Measurements from ENCODE around the gene CREG2. TPM values are rescaled to one million over a fixed set of nuclear protein-coding genes. Genes with fewer than 3 reads are reported as not detected.

Gene CREG2
- polyA plus RNA-seq, 1 of the 3 experiments (the other 2 are of a cell fraction), result 1.4 TPM

DNA sequence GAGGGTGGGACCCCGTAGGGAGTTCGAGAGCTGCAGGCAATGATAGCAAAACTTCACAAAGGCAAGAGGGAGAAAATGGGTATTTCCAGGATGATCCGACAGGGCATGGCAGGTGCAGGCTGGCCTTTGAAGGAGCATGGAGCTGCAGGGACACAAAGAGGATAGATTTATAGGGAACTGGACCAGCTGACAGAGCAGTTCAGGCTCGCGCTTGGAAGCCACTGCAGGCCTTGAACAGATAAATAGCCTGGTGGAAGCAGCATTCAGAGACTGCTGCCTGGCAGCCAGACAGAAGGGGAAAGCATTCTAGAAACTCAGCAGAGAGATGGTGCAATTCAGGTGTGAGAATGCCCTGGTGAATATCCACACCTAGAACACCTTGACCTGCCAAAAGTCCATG, 29.3 kb upstream of the CREG2 start:
- no peaks in the 10 kb centered on the region for H3F3A ChIP-seq (replicated peaks; ENCODE audit: insufficient read depth)
- H3K27me3 ChIP-seq (ENCODE audit: insufficient read depth), result no peaks in the 10 kb centered on the region
- CTCF ChIA-PET, result interaction anchor here (1.0 to 1.3 kb wide), 3 partner anchors 10 to 457 kb away, joined by 3 to 4 read pairs (median 3); partner anchors contain the start of gene CREG2
- no peaks in the 10 kb centered on the region for H3K36me3 ChIP-seq (replicated peaks in 1 of 2; ENCODE audit: control insufficient read depth in 1 of 2, insufficient read depth in 2 of 2, low read length in 1 of 2)
- POLR2A ChIA-PET, result interaction anchor here (0.6 kb wide), 1 partner anchor 107 kb away, joined by 3 read pairs; no protein-coding TSS in a partner anchor
- peaks cover 0 to 8% of the 10 kb centered on the region in 2 experiments; a peak in 1 of 4 replicates for H3K4me1 ChIP-seq (ENCODE audit: control insufficient read depth in 1 of 2, insufficient read depth in 2 of 2, low read depth in 1 of 2, low read length in 1 of 2)
- H3K4me3 ChIP-seq (ENCODE audit: low read depth in 2 of 2, low read length in 1 of 2), result no peak overlapping the region
- no peak overlapping the region for H3K4me2 ChIP-seq
- H3K9me2 ChIP-seq, result no peaks in the 10 kb centered on the region
- no peaks in the 10 kb centered on the region for H3K79me2 ChIP-seq (ENCODE audit: insufficient read depth)
- WGBS (ENCODE audit: low lambda C conversion rate), result 91% methylated on average over 5 of the region's 5 CpGs
- H2AFZ ChIP-seq (ENCODE audit: low read depth), result no peak overlapping the region
- no peak for DNase-seq
- H4K20me1 ChIP-seq (ENCODE audit: insufficient read depth), result no peaks in the 10 kb centered on the region
- no peak overlapping the region for H3K27ac ChIP-seq (ENCODE audit: low read depth in 2 of 2, low read length in 1 of 2)
- TF ChIP-seq TEAD4 (IDR thresholded peaks at IDR 0.05; ENCODE audit: borderline replicate concordance, insufficient read depth) (no peak), GATA2 (CRISPR knock-in tag; IDR thresholded peaks at IDR 0.05) (no peak), TAF1 (IDR thresholded peaks at IDR 0.05; ENCODE audit: borderline replicate concordance, low read depth, low read length) (no peak), POLR2AphosphoS5 (IDR thresholded peaks at IDR 0.05; ENCODE audit: low read depth, low read length) (no peak), NRF1 (IDR thresholded peaks at IDR 0.05; ENCODE audit: low read depth, low read length) (no peak), EP300 (IDR thresholded peaks at IDR 0.05; ENCODE audit: borderline replicate concordance in 1 of 2, low read depth in 1 of 2, low read length in 1 of 2) (no peak), GABPA (IDR thresholded peaks at IDR 0.05; ENCODE audit: low read depth) (no peak), ELF1 (IDR thresholded peaks at IDR 0.05) (no peak), EZH2phosphoT487 (IDR thresholded peaks at IDR 0.05; ENCODE audit: borderline replicate concordance, low read depth) (no peak)
- TF ChIP-seq, protein P1, sequence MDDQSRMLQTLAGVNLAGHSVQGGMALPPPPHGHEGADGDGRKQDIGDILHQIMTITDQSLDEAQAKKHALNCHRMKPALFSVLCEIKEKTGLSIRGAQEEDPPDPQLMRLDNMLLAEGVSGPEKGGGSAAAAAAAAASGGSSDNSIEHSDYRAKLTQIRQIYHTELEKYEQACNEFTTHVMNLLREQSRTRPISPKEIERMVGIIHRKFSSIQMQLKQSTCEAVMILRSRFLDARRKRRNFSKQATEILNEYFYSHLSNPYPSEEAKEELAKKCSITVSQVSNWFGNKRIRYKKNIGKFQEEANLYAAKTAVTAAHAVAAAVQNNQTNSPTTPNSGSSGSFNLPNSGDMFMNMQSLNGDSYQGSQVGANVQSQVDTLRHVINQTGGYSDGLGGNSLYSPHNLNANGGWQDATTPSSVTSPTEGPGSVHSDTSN (IDR thresholded peaks at IDR 0.05), result no peak
- TF ChIP-seq, protein P2, sequence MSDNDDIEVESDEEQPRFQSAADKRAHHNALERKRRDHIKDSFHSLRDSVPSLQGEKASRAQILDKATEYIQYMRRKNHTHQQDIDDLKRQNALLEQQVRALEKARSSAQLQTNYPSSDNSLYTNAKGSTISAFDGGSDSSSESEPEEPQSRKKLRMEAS (IDR thresholded peaks at IDR 0.05; ENCODE audit: low read depth), result no peak
- H3K9me3 ChIP-seq, result no peaks in the 10 kb centered on the region
- no peak overlapping the region for H3K9ac ChIP-seq

GRCh38 chr2:101415884-101416283, 28.6 kb upstream of the CREG2 start:
- no peak for DNase-seq
- Histone ChIP-seq H2AFZ (ENCODE audit: low read depth) (no peak overlapping the region), H3F3A (replicated peaks; ENCODE audit: insufficient read depth) (no peaks in the 10 kb centered on the region), H3K36me3 (replicated peaks in 1 of 2; ENCODE audit: control insufficient read depth in 1 of 2, insufficient read depth in 2 of 2, low read length in 1 of 2) (no peaks in the 10 kb centered on the region), H3K4me2 (no peak overlapping the region), H3K79me2 (ENCODE audit: insufficient read depth) (no peaks in the 10 kb centered on the region), H3K4me3 (ENCODE audit: low read depth in 2 of 2, low read length in 1 of 2) (no peak overlapping the region), H3K9me2 (no peaks in the 10 kb centered on the region), H3K4me1 (ENCODE audit: control insufficient read depth in 1 of 2, insufficient read depth in 2 of 2, low read depth in 1 of 2, low read length in 1 of 2) (peaks cover 0 to 12% of the 10 kb centered on the region in 2 experiments; a peak in 1 of 4 replicates), H3K9ac (no peak overlapping the region), H3K27me3 (ENCODE audit: insufficient read depth) (no peaks in the 10 kb centered on the region), H3K27ac (ENCODE audit: low read depth in 2 of 2, low read length in 1 of 2) (no peak overlapping the region), H4K20me1 (ENCODE audit: insufficient read depth) (no peaks in the 10 kb centered on the region), H3K9me3 (no peaks in the 10 kb centered on the region)
- TF ChIP-seq IRF3 (IDR thresholded peaks at IDR 0.05; ENCODE audit: low read depth, low read length) (no peak), MXI1 (IDR thresholded peaks at IDR 0.05; ENCODE audit: low read depth, low read length) (no peak), ELF1 (IDR thresholded peaks at IDR 0.05) (no peak), GATA2 (CRISPR knock-in tag; IDR thresholded peaks at IDR 0.05) (no peak)
- TF ChIP-seq, protein P3, sequence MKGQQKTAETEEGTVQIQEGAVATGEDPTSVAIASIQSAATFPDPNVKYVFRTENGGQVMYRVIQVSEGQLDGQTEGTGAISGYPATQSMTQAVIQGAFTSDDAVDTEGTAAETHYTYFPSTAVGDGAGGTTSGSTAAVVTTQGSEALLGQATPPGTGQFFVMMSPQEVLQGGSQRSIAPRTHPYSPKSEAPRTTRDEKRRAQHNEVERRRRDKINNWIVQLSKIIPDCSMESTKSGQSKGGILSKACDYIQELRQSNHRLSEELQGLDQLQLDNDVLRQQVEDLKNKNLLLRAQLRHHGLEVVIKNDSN (IDR thresholded peaks at IDR 0.05; ENCODE audit: borderline replicate concordance, low read depth), result no peak
- 92% methylated on average over 3 of the region's 3 CpGs for WGBS (ENCODE audit: low lambda C conversion rate)
- ChIA-PET POLR2A (interaction anchor here (0.6 kb wide), 1 partner anchor 107 kb away, joined by 3 read pairs; no protein-coding TSS in a partner anchor), CTCF (interaction anchor here (0.5 kb wide), 1 partner anchor 23 kb away, joined by 3 read pairs; no protein-coding TSS in a partner anchor)
